H1 (cell line): Measurements from ENCODE around the gene ADGRB3.
"Not testable (repeated sequence)": the region's sequence is repeated elsewhere in the genome, so short reads cannot be mapped to it uniquely, and the experiment has no call there.

ENCODE experiments used
- CEBPB ChIP-seq: IDR thresholded peaks from 2 replicates; pipeline ENCODE4 v1.6.1; 2012; ENCODE audit warnings: low read depth, low read length
- EP300 ChIP-seq, 2 experiments: IDR thresholded peaks; 1 replicate in 1 of 2; 2 replicates in 1 of 2; pipeline ENCODE4 v1.6.1; 2011 to 2012; ENCODE audit warnings: low read depth in 2 of 2, low read length in 2 of 2, mild to moderate bottlenecking in 2 of 2, borderline replicate concordance in 1 of 2, inconsistent platforms in 1 of 2, moderate library complexity in 1 of 2
- EZH2 ChIP-seq: fragments of 200-600 bp; sonication (generic); IDR thresholded peaks from 2 replicates; pipeline ENCODE4 v1.7.1; 2012; ENCODE audit warnings: low read depth, mild to moderate bottlenecking, moderate library complexity, low read length, inconsistent platforms; ENCODE audit not compliant: severe bottlenecking
- KDM5A ChIP-seq: fragments of 200-600 bp; IDR thresholded peaks from 2 replicates; pipeline ENCODE4 v1.7.1; 2012; ENCODE audit warnings: mild to moderate bottlenecking, low read length, inconsistent platforms, mixed read lengths
- POLR2A ChIP-seq, 2 experiments: IDR thresholded peaks; 1 replicate in 1 of 2; 2 replicates in 1 of 2; pipeline ENCODE4 v1.6.1; 2011; ENCODE audit warnings: low read depth in 2 of 2, low read length in 2 of 2, mild to moderate bottlenecking in 2 of 2; ENCODE audit errors: control extremely low read depth in 1 of 2
- TAF1 ChIP-seq: IDR thresholded peaks from 2 replicates; pipeline ENCODE4 v1.6.1; 2011; ENCODE audit warnings: mild to moderate bottlenecking, low read depth, low read length
- TF ChIP-seq, protein P1 (sequence below), 3 experiments: IDR thresholded peaks; 1 replicate in 2 of 3; 2 replicates in 1 of 3; pipeline versions ENCODE4 v1.5.1 to v1.6.1; 2011; ENCODE audit warnings: low read length in 3 of 3, mild to moderate bottlenecking in 3 of 3, inconsistent platforms in 2 of 3, low read depth in 1 of 3, moderate library complexity in 1 of 3; ENCODE audit not compliant: insufficient read depth in 1 of 3; ENCODE audit errors: control extremely low read depth in 1 of 3

DNA sequence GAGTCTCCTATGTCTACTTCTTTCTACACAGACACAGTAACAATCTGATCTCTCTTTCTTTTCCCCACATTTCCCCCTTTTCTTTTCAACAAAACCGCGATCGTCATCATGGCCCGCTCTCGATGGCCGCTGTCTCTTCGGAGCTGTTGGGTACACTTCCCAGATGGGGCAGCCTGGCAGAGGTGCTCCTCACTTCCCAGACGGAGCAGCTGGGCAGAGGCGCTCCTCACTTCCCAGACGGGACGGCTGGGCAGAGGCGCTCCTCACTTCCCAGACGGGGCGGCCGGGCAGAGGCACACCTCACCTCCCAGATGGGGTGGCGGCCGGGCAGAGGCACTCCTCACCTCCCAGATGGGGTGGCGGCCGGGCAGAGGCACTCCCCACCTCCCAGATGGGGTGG lies 797.1 kb downstream of the ADGRB3 start:
- not testable (repeated sequence) for TF ChIP-seq POLR2A (IDR thresholded peaks at IDR 0.05; ENCODE audit: control extremely low read depth in 1 of 2, low read depth in 2 of 2, low read length in 2 of 2); KDM5A; EP300 (IDR thresholded peaks at IDR 0.05; ENCODE audit: borderline replicate concordance in 1 of 2, low read depth in 2 of 2, low read length in 2 of 2); CEBPB; TAF1; EZH2
- TF ChIP-seq, protein P1, sequence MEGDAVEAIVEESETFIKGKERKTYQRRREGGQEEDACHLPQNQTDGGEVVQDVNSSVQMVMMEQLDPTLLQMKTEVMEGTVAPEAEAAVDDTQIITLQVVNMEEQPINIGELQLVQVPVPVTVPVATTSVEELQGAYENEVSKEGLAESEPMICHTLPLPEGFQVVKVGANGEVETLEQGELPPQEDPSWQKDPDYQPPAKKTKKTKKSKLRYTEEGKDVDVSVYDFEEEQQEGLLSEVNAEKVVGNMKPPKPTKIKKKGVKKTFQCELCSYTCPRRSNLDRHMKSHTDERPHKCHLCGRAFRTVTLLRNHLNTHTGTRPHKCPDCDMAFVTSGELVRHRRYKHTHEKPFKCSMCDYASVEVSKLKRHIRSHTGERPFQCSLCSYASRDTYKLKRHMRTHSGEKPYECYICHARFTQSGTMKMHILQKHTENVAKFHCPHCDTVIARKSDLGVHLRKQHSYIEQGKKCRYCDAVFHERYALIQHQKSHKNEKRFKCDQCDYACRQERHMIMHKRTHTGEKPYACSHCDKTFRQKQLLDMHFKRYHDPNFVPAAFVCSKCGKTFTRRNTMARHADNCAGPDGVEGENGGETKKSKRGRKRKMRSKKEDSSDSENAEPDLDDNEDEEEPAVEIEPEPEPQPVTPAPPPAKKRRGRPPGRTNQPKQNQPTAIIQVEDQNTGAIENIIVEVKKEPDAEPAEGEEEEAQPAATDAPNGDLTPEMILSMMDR (IDR thresholded peaks at IDR 0.05; ENCODE audit: control extremely low read depth in 1 of 3, insufficient read depth in 1 of 3, low read depth in 1 of 3, low read length in 3 of 3): not testable (repeated sequence)
